Measurements from ENCODE around the gene COG5.
A peak's percentile ranks its signal among the peaks of the same experiment; 100 is the strongest.

COG5 gene

GRCh38 chr7:107180378-107180777, 383.3 kb downstream of the COG5 start (continued):
- TF ChIP-seq ZNF518A (tag by site-specific recombination; conservative IDR thresholded peaks at IDR 0.05; ENCODE audit: low read depth) (no peak), ZNF701 (tag by site-specific recombination; IDR thresholded peaks at IDR 0.05) (no peak), KLF9 (tag by site-specific recombination; IDR thresholded peaks at IDR 0.05; ENCODE audit: low read depth) (no peak), ZNF785 (tag by site-specific recombination; IDR thresholded peaks at IDR 0.05) (no peak), SP7 (tag by site-specific recombination; IDR thresholded peaks at IDR 0.05) (peak; percentile 84), ELK4 (IDR thresholded peaks at IDR 0.05; ENCODE audit: borderline replicate concordance, low read depth, low read length) (no peak), ZNF366 (tag by site-specific recombination; conservative IDR thresholded peaks at IDR 0.05) (peak; percentile 66), ZNF398 (tag by site-specific recombination; IDR thresholded peaks at IDR 0.05) (no peak), ZNF354C (tag by site-specific recombination; IDR thresholded peaks at IDR 0.05; ENCODE audit: borderline replicate concordance, low read depth) (no peak), ZNF548 (tag by site-specific recombination; IDR thresholded peaks at IDR 0.05) (no peak), FEZF1 (tag by site-specific recombination; IDR thresholded peaks at IDR 0.05) (0 out of 2 replicates have a peak, but pooled peaks have one; percentile 26), ZNF19 (tag by site-specific recombination; IDR thresholded peaks at IDR 0.05; ENCODE audit: low read depth) (no peak), ZNF335 (tag by site-specific recombination; conservative IDR thresholded peaks at IDR 0.05) (0 out of 2 replicates have a peak, but pooled peaks have one; percentile 19), ZNF660 (tag by site-specific recombination; IDR thresholded peaks at IDR 0.05) (peak; percentile 71), OSR2 (tag by site-specific recombination; IDR thresholded peaks at IDR 0.05) (peak; percentile 35; the same call in 1 of the 2 replicates), SCRT2 (tag by site-specific recombination; IDR thresholded peaks at IDR 0.05) (no peak), ZNF792 (tag by site-specific recombination; IDR thresholded peaks at IDR 0.05) (no peak), ZBTB48 (tag by site-specific recombination; IDR thresholded peaks at IDR 0.05) (no peak), ZNF677 (tag by site-specific recombination; IDR thresholded peaks at IDR 0.05) (no peak), ZBTB44 (tag by site-specific recombination; IDR thresholded peaks at IDR 0.05) (no peak), GLI4 (tag by site-specific recombination; IDR thresholded peaks at IDR 0.05) (no peak), ZFP41 (tag by site-specific recombination; IDR thresholded peaks at IDR 0.05; ENCODE audit: borderline replicate concordance) (no peak), ZNF558 (tag by site-specific recombination; IDR thresholded peaks at IDR 0.05) (no peak), MEIS1 (CRISPR knock-in tag; IDR thresholded peaks at IDR 0.05; ENCODE audit: borderline replicate concordance) (no peak), ZNF645 (tag by site-specific recombination; IDR thresholded peaks at IDR 0.05) (no peak), ZNF324 (tag by site-specific recombination; IDR thresholded peaks at IDR 0.05) (no peak), ZNF133 (tag by site-specific recombination; IDR thresholded peaks at IDR 0.05) (no peak), ZNF624 (tag by site-specific recombination; IDR thresholded peaks at IDR 0.05) (no peak), BCL6B (tag by site-specific recombination; IDR thresholded peaks at IDR 0.05) (no peak)

Data from HEK293 (cell line).